GM12891 (cell line): Measurements from ENCODE around the gene POR.

Experiments
- POLR2A ChIP-seq: IDR thresholded peaks from 2 replicates; pipeline ENCODE4 v1.6.1; 2011; ENCODE audit warnings: low read depth, low read length, control low read depth
- TAF1 ChIP-seq: IDR thresholded peaks from 2 replicates; pipeline ENCODE4 v1.6.1; 2011; ENCODE audit warnings: low read depth, low read length, control low read depth

- 0 out of 2 replicates have a peak, but pooled peaks have one; percentile 46 for TF ChIP-seq TAF1
- TF ChIP-seq POLR2A = no peak
Observed at GRCh38 chr7:75928568-75928914, 13.6 kb downstream of the POR start.
